Heart left ventricle (tissue), 13 donors: ENCODE measurements around the gene PRM3.

ENCODE experiments used
- CTCF ChIP-seq, 12 donors: fragments of 200-600 bp; sonication (generic) in 4 of 12; IDR thresholded peaks; one replicate each; pipeline versions ENCODE4 v1.5.0 to v1.8.0; 2018 to 2022; ENCODE audit warnings: antibody characterized with exemption in 12 of 12, mild to moderate bottlenecking in 5 of 12
- POLR2A ChIP-seq, 2 donors: fragments of 450-650 bp; IDR thresholded peaks; one replicate each; pipeline ENCODE4 v1.6.1; 2017; ENCODE audit warnings: antibody characterized with exemption in 2 of 2, mild to moderate bottlenecking in 2 of 2, moderate library complexity in 2 of 2
- donor health status: ischemic (EF 13 %, LVEDD 7.1; RV severe dilation, severe dysfunction).
- donor health status: DM: no; HTN: yes; CAD: no.
- donor health status: DM: no; HTN: no; CAD: no.
- donor health status: ischemic (EF 25% LVEDD 6.9; RV normal size, moderate dysfunction).
- donor health status: ischemic (EF 25% LVEDD 5.7; RV mildly dilated, moderate dysfunction).
- donor health status: ischemic (EF 35%, LVEDD 5.7; RV mildly dilated, moderate dysfunction).
- donor health status: nonischemic (EF 11% LVEDD 7.7; RV severe dilation, severe dysfunction).
- donor health status: DM: yes; HTN: yes; CAD: no.
- donor health status: PGD.
- donor health status: ischemic (EF 29% LVEDD 5.4; RV normal size, mild dysfunction).
- donor health status: nonischemic (EF 23%, LVEDD 6.1; RV moderate dilation, normal function).

GRCh38 chr16:11312718-11313492, 39.5 kb upstream of the PRM3 start:
- TF ChIP-seq CTCF (IDR thresholded peaks at IDR 0.05) (no peak), POLR2A (IDR thresholded peaks at IDR 0.05) (no peak)
